ENCODE data around the gene PATJ. TPM values are rescaled to one million over a fixed set of nuclear protein-coding genes. Genes with fewer than 3 reads are reported as not detected.

Gene PATJ
- total RNA-seq, 1 experiment from 2014 or later, result 48.8 TPM

DNA sequence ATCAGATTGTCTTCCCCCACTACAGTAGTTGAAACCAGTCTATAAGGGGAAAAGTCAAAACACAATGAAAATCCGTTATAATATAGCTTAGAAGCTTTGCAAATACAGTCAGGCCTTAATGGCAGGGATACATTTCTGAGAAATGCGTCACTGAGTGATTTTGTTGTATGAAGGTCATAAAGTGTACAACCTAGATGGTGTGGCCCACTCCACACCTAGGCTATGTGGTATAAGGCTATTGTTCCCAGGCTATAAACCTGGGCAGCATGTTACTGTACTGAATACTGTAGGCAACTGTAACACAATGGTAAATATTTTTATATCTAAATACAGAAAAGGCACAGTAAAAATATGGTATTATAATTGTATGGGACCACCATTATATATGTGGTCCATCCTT lies 264.4 kb downstream of the PATJ start:
- TF ChIP-seq TCF7L2 (IDR thresholded peaks at IDR 0.05; ENCODE audit: borderline replicate concordance, extremely low read depth, insufficient read depth, insufficient read length), result no peak
- no peak for TF ChIP-seq ZBTB33 (IDR thresholded peaks at IDR 0.05; ENCODE audit: extremely low read depth, insufficient replicate concordance, low read length)
- TF ChIP-seq JUND (IDR thresholded peaks at IDR 0.05), result no peak
- no peak for TF ChIP-seq EZH2phosphoT487 (IDR thresholded peaks at IDR 0.05; ENCODE audit: borderline replicate concordance)
- TF ChIP-seq SIN3A (IDR thresholded peaks at IDR 0.05; ENCODE audit: low read depth), result no peak
- TF ChIP-seq FOSL1 (IDR thresholded peaks at IDR 0.05; ENCODE audit: low read depth), result no peak
- no peak for TF ChIP-seq CEBPB (IDR thresholded peaks at IDR 0.05; ENCODE audit: low read depth)
- TF ChIP-seq CBX3 (IDR thresholded peaks at IDR 0.05; ENCODE audit: low read depth), result no peak
- no peak for TF ChIP-seq POLR2AphosphoS5 (IDR thresholded peaks at IDR 0.05; ENCODE audit: low read depth, low read length)
- TF ChIP-seq CTCF (IDR thresholded peaks at IDR 0.05 in 2 of 3, conservative IDR thresholded peaks at IDR 0.05 in 1 of 3; ENCODE audit: borderline replicate concordance in 1 of 3, insufficient read depth in 1 of 3, low read depth in 2 of 3, low read length in 2 of 3), result no peak
- TF ChIP-seq ELF1 (IDR thresholded peaks at IDR 0.05; ENCODE audit: borderline replicate concordance, low read depth), result no peak
- TF ChIP-seq MAX (IDR thresholded peaks at IDR 0.05), result no peak
- no peak for TF ChIP-seq ZFX (IDR thresholded peaks at IDR 0.05)
- no peak for TF ChIP-seq SRF (IDR thresholded peaks at IDR 0.05; ENCODE audit: low read depth)
- TF ChIP-seq ZNF274 (IDR thresholded peaks at IDR 0.05; ENCODE audit: low read depth, low read length), result no peak
- Histone ChIP-seq H3K27ac (ENCODE audit: low read depth, low read length) (no peak overlapping the region), H3K4me2 (ENCODE audit: low read length) (no peak overlapping the region), H3K4me3 (replicated peaks in 1 of 2; ENCODE audit: low read depth in 1 of 2, low read length in 2 of 2) (no peak overlapping the region), H2AFZ (ENCODE audit: low read depth, low read length, poor library complexity, severe bottlenecking) (no peak overlapping the region), H3K9me2 (ENCODE audit: insufficient read depth) (no peaks in the 10 kb centered on the region), H3K79me2 (ENCODE audit: insufficient read depth, low read length) (no peaks in the 10 kb centered on the region), H3K9ac (ENCODE audit: low read length) (no peak overlapping the region), H3K9me3 (ENCODE audit: control insufficient read depth in 1 of 2, insufficient read depth in 1 of 2, low read depth in 1 of 2, low read length in 2 of 2) (no peaks in the 10 kb centered on the region), H3K27me3 (ENCODE audit: insufficient read depth, low read length) (no peaks in the 10 kb centered on the region), H4K20me1 (ENCODE audit: insufficient read depth) (no peaks in the 10 kb centered on the region), H3K36me3 (ENCODE audit: control insufficient read depth in 1 of 2, insufficient read depth in 2 of 2, low read length in 2 of 2) (no peaks in the 10 kb centered on the region), H3K4me1 (ENCODE audit: control insufficient read depth in 1 of 2, insufficient read depth in 2 of 2, low read length in 2 of 2) (no peaks in the 10 kb centered on the region)
- ChIA-PET RAD21 (ENCODE audit: low non-redundant PET in 1 of 2, low total read pairs in 2 of 2, uncharacterized antibody in 2 of 2, unreplicated experiment in 2 of 2) (no interaction called here), POLR2A (no interaction called here), CTCF (no interaction called here)
- no TSS peak for BruUV-seq (replicated peaks)
- intact Hi-C loops (cut with micrococcal nuclease), result no loop called here
- DNase-seq (ENCODE audit: low read depth, low spot score), result no peak
- no peak for ATAC-seq
